Measurements from ENCODE around the gene C1QTNF6. TPM values are rescaled to one million over a fixed set of nuclear protein-coding genes. Genes with fewer than 3 reads are reported as not detected.

C1QTNF6 gene
- polyA plus RNA-seq, 1 donor from 2014 or later = 5.3 TPM

DNA sequence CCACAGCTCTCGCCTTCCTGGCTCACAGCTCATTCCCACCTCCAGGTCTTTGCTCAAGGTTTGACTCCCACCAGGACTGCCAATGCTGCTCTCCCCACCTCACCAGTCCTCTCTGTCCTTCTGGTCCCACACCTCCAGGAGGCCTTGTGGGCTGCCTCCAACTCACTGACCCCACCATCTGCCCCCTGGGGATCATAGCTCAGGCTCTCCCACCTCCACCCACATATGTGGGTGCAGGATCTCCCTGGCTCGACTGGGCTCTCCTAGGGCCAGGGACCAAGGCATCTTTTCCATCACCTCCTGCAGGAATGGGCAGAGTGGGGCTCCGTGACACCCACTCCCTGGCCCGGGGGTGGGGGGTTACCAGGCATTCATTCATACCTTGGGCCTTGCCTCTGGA, 38.0 kb upstream of the C1QTNF6 start:
- Histone ChIP-seq H3F3A (ENCODE audit: insufficient read depth, low read length, poor library complexity, severe bottlenecking) (no peaks in the 10 kb centered on the region), H3K79me2 (replicated peaks; ENCODE audit: insufficient read depth, low read length) (no peaks in the 10 kb centered on the region), H3K9me3 (ENCODE audit: low read length) (no peaks in the 10 kb centered on the region), H3K9me2 (ENCODE audit: insufficient read depth, low read length) (no peaks in the 10 kb centered on the region), H4K20me1 (ENCODE audit: insufficient read depth) (no peaks in the 10 kb centered on the region), H3K4me2 (ENCODE audit: low read length) (no peak overlapping the region), H3K36me3 (ENCODE audit: insufficient read depth, low read length) (no peaks in the 10 kb centered on the region), H2AFZ (ENCODE audit: low read depth, low read length) (no peak overlapping the region), H3K9ac (ENCODE audit: low read length) (no peak overlapping the region), H3K27ac (ENCODE audit: low read length) (no peak overlapping the region), H3K27me3 (ENCODE audit: insufficient read depth, low read depth, low read length) (no peaks in the 10 kb centered on the region), H3K4me3 (ENCODE audit: low read length) (no peak overlapping the region)
- TF ChIP-seq EZH2 (IDR thresholded peaks at IDR 0.05; ENCODE audit: borderline replicate concordance, insufficient read depth, low read length, poor library complexity, severe bottlenecking) = no peak
- TF ChIP-seq POLR2AphosphoS5 (IDR thresholded peaks at IDR 0.05) = no peak
- TF ChIP-seq CTCF (IDR thresholded peaks at IDR 0.05; ENCODE audit: poor library complexity, severe bottlenecking) = no peak
- TF ChIP-seq TAF1 (IDR thresholded peaks at IDR 0.05; ENCODE audit: low read depth) = no peak
- no peak for TF ChIP-seq SMC3 (conservative IDR thresholded peaks at IDR 0.05; ENCODE audit: poor library complexity)
- no peak for TF ChIP-seq MXI1 (conservative IDR thresholded peaks at IDR 0.05; ENCODE audit: poor library complexity, severe bottlenecking)
- no peak for TF ChIP-seq RAD21 (conservative IDR thresholded peaks at IDR 0.05)
- TF ChIP-seq, protein P1, sequence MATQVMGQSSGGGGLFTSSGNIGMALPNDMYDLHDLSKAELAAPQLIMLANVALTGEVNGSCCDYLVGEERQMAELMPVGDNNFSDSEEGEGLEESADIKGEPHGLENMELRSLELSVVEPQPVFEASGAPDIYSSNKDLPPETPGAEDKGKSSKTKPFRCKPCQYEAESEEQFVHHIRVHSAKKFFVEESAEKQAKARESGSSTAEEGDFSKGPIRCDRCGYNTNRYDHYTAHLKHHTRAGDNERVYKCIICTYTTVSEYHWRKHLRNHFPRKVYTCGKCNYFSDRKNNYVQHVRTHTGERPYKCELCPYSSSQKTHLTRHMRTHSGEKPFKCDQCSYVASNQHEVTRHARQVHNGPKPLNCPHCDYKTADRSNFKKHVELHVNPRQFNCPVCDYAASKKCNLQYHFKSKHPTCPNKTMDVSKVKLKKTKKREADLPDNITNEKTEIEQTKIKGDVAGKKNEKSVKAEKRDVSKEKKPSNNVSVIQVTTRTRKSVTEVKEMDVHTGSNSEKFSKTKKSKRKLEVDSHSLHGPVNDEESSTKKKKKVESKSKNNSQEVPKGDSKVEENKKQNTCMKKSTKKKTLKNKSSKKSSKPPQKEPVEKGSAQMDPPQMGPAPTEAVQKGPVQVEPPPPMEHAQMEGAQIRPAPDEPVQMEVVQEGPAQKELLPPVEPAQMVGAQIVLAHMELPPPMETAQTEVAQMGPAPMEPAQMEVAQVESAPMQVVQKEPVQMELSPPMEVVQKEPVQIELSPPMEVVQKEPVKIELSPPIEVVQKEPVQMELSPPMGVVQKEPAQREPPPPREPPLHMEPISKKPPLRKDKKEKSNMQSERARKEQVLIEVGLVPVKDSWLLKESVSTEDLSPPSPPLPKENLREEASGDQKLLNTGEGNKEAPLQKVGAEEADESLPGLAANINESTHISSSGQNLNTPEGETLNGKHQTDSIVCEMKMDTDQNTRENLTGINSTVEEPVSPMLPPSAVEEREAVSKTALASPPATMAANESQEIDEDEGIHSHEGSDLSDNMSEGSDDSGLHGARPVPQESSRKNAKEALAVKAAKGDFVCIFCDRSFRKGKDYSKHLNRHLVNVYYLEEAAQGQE (IDR thresholded peaks at IDR 0.05; ENCODE audit: borderline replicate concordance) = no peak
- no peak for TF ChIP-seq EP300 (conservative IDR thresholded peaks at IDR 0.05; ENCODE audit: poor library complexity, severe bottlenecking)

DNA sequence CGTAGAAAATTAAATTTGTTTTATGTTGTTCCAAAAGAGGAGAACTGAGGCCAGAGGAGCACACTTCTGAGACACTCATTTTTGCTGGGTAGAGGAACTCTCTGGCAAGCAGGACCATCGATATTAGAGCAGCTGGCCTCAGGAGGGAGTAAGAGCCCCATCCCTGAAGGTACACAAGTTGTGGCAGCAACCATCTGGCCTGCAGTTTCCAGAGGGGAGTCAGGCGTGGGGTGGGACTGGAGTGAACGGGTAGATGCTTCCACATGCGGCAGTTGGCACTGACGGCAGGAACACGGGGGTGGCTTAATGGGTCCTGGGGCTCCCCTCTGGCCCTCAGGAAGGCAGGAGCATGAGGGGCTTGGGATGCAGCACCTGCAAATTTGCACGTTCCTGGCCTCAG, 37.4 kb upstream of the C1QTNF6 start:
- no peak overlapping the region for H3K9ac ChIP-seq (ENCODE audit: low read length)
- H3K27me3 ChIP-seq (ENCODE audit: insufficient read depth, low read depth, low read length) = no peaks in the 10 kb centered on the region
- H3F3A ChIP-seq (ENCODE audit: insufficient read depth, low read length, poor library complexity, severe bottlenecking) = no peaks in the 10 kb centered on the region
- TF ChIP-seq, protein P1 (IDR thresholded peaks at IDR 0.05; ENCODE audit: borderline replicate concordance) = no peak
- no peaks in the 10 kb centered on the region for H3K9me2 ChIP-seq (ENCODE audit: insufficient read depth, low read length)
- no peaks in the 10 kb centered on the region for H3K9me3 ChIP-seq (ENCODE audit: low read length)
- no peak overlapping the region for H3K4me3 ChIP-seq (ENCODE audit: low read length)
- no peak overlapping the region for H3K4me2 ChIP-seq (ENCODE audit: low read length)
- no peaks in the 10 kb centered on the region for H3K36me3 ChIP-seq (ENCODE audit: insufficient read depth, low read length)
- H4K20me1 ChIP-seq (ENCODE audit: insufficient read depth) = no peaks in the 10 kb centered on the region
- H3K27ac ChIP-seq (ENCODE audit: low read length) = no peak overlapping the region
- no peak overlapping the region for H2AFZ ChIP-seq (ENCODE audit: low read depth, low read length)
- H3K79me2 ChIP-seq (replicated peaks; ENCODE audit: insufficient read depth, low read length) = no peaks in the 10 kb centered on the region

All from neural cell (in vitro differentiated cells).